Right hindlimb (tissue), 1 donor: ENCODE data around the gene PLIN4.

Experiments
- DNase-seq: peaks from one replicate; pipeline ENCODE4 v3.0.0-alpha.2; 2018

The PLIN4 gene

GRCh38 chr19:4483385-4483784, 34.9 kb downstream of the PLIN4 start:
- DNase-seq, result no peak

DNA sequence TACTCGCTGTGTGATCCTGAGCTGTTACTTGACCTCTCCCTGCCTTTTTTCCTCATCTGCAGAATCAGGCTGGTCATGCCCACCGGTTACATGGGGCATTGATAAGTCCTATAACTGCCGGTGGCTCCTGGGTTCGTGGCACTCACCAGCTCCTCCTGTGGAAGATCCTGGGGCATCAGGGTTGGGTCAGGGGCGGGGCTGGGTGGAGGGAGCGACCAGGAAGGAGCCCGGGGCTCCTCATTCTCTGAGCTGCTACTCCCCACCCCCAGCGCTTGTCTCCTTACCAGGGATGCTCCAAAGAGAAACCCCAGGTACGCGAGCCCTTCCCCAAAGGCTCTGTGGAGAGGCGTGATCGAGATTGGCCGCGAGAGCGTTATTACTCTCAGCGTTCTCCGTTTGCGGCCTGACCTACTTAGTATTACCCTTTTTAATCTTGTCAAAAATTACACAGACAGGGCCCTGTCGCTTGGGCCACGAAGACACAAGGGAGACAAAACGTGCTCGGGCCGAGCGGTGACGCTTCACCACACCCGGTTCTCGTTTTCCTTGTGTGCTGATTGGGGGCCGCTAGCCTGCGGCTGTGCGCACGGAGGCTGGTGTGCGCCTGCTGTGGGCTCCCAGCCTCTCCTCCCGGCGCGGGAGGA, 35.4 kb downstream of the PLIN4 start:
- no peak for DNase-seq

- no peak for DNase-seq
These were observed 41.1 kb downstream of the PLIN4 start for GRCh38 chr19:4477034-4477801.

GRCh38 chr19:4474514-4475022, 43.7 kb downstream of the PLIN4 start:
- peak; percentile 81 for DNase-seq

DNA sequence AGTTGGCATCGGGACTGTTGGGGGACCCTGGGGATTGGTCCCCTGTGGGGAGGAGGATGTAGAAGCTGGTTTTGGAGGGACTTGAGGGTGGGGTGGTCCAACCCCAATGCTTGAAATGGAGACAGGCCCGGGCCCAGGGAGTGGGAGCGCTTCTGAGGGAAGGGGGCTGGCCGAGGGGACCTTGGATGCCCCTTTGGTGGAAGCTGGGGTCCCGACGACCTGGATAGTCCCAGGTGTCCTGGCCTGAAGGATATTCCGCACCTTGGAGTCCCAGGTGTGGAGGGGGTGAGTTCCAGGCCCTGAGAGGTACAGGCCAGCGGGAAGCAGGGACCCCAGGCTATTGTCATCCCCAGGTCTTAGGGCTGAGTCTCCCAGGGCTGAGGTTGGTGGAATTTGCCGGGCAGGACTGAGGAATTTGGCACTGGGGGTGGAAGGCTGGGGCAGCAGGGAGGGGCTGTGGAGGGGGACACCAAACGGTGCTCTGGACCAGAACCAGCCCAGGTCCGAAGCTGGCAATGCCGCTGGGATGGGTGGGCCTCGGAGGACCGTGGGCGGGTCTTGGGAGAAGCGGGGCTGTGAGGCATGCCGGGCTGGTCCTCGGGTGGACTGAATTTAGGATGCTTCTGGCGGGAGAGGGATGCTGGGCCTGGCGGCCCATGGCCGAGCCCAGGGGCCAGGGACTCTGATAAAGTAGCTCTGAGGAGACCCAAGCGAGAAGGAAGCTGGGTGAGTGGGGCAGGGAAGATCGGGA, 44.3 kb downstream of the PLIN4 start:
- no peak for DNase-seq

- DNase-seq, result no peak
These were observed 45.1 kb downstream of the PLIN4 start for GRCh38 chr19:4473011-4473762.

- DNase-seq, result no peak
These were observed 45.9 kb downstream of the PLIN4 start, which contains the start of gene HDGFL2 for GRCh38 chr19:4472174-4472974. TSS of gene HDGFL2 (plus strand) at chr19:4472297. CDS start at chr19:4472351, 54 bp downstream.

- peak; percentile 99 for DNase-seq
These were observed 46.7 kb downstream of the PLIN4 start for GRCh38 chr19:4471403-4472173.

GRCh38 chr19:4467835-4468234, 50.5 kb downstream of the PLIN4 start:
- no peak for DNase-seq

DNA sequence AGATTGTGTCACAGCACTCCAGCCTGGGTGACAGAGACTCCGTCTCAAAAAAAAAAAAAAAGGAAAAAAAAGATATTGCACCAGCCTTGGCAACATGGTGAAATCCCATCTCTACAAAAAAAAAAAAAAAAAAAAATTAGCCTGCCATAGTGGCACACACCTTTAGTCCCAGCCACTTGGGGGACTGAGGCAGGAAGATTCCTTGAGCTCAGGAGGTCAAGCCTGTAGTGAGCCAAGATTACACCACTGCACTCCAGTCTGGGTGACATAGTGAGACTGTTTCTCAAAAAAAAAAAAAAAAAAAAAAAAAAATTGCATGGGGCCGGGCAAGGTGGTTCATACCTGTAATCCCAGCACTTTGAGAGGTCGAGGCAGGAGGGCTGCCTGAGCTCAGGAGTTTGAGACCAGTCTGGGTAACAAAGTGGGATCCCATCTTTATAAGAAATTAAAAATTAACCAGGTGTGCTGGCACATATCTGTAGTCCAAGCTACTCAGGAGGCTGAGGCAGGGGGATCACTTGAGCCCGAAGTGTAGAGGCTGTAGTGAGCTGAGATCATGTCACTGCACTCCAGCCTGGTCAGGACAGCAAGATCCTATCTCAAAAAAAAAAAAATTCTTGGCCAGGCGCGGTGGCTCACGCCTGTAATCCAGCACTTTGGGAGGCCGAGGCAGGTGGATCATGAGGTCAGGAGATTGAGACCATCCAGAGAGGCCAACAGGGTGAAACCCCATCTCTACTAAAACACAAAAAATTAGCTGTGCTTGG, 53.3 kb downstream of the PLIN4 start:
- DNase-seq, result no peak

GRCh38 chr19:4457654-4458395, 60.5 kb downstream of the PLIN4 start, which contains the start of gene UBXN6:
TSS of gene UBXN6 (minus strand) at chr19:4457794. CDS start at chr19:4457697, 97 bp downstream.
- peak; percentile 98 for DNase-seq

DNA sequence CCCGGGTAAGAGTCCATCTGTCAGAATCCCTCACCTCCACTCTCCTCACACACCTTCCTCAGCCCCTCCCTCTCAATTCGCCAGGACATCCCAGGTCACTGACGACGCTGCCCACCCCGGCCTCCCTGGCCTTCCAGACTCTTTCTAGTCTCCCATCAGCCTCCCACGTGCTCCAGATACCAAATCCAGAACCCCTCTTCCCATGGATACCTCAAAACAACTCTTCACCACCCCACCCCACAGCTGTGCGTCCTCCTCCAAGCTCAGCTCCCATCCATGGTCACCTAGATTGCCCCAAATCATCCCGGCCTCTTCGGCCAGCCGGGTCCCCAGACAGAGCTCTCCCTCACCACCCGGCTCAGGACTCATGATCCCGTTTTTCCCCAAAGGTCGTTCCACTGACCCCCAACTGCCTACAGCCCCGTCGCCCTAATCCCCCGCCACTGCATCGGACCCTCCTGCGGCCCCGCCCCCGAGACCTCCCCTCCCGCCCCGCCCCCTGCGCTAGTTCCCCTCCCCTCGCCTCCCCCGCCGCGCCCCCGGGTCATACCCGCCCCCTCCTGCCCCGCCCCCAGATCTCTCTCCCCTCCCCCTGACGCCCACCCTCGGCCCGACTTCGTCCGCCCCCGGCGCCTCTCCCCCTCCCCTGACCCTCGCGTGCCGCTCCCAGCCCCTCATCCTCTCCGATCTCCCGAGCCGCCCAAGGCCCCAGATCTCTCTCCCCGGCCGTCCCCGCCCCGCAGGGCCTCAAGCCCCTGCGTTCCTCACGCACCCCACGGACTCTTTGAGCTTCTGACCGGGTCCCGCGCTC, 61.2 kb downstream of the PLIN4 start:
- peak; percentile 86 for DNase-seq

GRCh38 chr19:4456476-4456842, 61.8 kb downstream of the PLIN4 start:
- DNase-seq, result peak; percentile 74

GRCh38 chr19:4455719-4456475, 62.4 kb downstream of the PLIN4 start:
- peak; percentile 82 for DNase-seq

DNA sequence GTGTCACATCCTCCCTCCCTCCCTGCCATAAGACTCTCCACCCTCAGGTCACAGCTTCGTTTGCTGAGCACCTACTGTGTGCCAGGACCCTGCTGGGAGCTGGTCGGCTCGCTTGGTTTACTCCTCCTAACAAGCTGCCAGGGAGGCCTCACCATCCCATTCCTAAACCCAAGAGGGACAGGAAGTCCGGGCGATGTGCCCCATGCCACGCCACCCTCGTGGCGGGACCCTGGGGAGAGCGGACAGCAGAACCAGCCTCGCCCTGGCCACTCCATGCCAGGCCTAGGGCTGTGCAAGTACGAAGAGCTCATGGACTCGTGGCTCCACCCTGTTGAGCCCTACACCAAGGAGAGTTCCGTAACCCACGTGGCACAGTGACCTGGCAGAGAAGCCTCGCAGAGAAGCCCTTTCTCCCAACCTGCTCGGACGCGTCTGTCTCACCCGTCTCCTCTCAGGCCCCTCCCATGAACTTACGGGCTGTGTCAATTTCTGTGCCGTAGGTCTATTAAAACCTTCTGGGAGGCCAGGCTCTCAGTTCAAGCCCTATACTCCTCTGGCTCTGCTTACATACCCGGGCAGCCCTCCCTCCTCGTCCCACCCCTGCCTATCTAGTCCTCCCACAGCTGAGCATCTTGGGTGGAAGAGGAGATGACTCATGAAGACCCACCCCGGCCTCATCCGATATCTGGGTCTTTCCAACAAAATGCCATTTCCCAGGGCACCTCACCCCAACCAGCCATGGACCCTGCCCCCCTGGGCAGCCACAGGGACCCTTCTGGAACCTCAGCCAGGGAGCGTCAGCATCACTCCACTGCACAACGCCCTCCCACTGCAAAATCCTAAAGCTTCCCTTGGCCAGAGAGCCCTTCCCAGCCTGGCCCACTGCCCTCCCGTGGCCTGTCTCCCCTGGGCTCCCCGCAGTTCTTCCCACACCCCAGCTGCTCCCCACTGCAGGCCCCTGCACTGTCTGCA, 63.3 kb downstream of the PLIN4 start:
- peak; percentile 58 for DNase-seq
